Lung (tissue), 12 donors: ENCODE measurements around the gene CBLB. TPM values are rescaled to one million over a fixed set of nuclear protein-coding genes. Genes with fewer than 3 reads are reported as not detected.
A peak's percentile ranks its signal among the peaks of the same experiment; 100 is the strongest.

Source experiments
- ATAC-seq: fragments of 200-7000 bp; cut with Tn5 transposase; one replicate; pipeline ENCODE4 v1.9.1; 2020; ENCODE audit warnings: moderate number of reproducible peaks; ENCODE audit not compliant: insufficient read depth, low FRiP score
- DNase-seq, 3 donors: peaks; one replicate each; pipeline ENCODE4 v3.0.0-alpha.2; 2013 to 2017
- H3K27ac ChIP-seq, 2 donors: one replicate each; pipeline ENCODE4 v1.5.1; 2013; ENCODE audit warnings: mild to moderate bottlenecking in 2 of 2, moderate library complexity in 2 of 2, control low read depth in 1 of 2, inconsistent platforms in 1 of 2, low read depth in 1 of 2, low read length in 1 of 2
- H3K27me3 ChIP-seq, 3 donors: one replicate each; pipeline ENCODE4 v1.5.1; 2013; ENCODE audit warnings: low read length in 2 of 3; ENCODE audit not compliant: control insufficient read depth in 3 of 3, insufficient read depth in 3 of 3
- H3K36me3 ChIP-seq, 4 donors: one replicate each; pipeline ENCODE4 v1.5.1; 2013; ENCODE audit warnings: low read length in 4 of 4, mild to moderate bottlenecking in 1 of 4, moderate library complexity in 1 of 4; ENCODE audit not compliant: control insufficient read depth in 4 of 4, insufficient read depth in 4 of 4
- H3K4me1 ChIP-seq, 5 donors: one replicate each; pipeline ENCODE4 v1.5.1; 2013; ENCODE audit warnings: low read length in 5 of 5, mild to moderate bottlenecking in 2 of 5, moderate library complexity in 1 of 5; ENCODE audit not compliant: control insufficient read depth in 5 of 5, insufficient read depth in 5 of 5
- H3K4me3 ChIP-seq: one replicate; pipeline ENCODE4 v1.5.1; 2013; ENCODE audit warnings: mild to moderate bottlenecking, control low read depth, moderate library complexity
- H3K9ac ChIP-seq, 2 donors: one replicate each; pipeline ENCODE4 v1.5.1; 2013; ENCODE audit warnings: low read length in 2 of 2, control low read depth in 1 of 2; ENCODE audit not compliant: insufficient read depth in 1 of 2
- H3K9me3 ChIP-seq, 4 donors: one replicate each; pipeline ENCODE4 v1.5.1; 2013; ENCODE audit warnings: low read length in 3 of 4, mild to moderate bottlenecking in 1 of 4, moderate library complexity in 1 of 4; ENCODE audit not compliant: control insufficient read depth in 4 of 4, insufficient read depth in 3 of 4
- CTCF ChIP-seq: IDR thresholded peaks from 2 replicates; pipeline ENCODE4 v1.5.1; 2012; ENCODE audit warnings: mild to moderate bottlenecking; ENCODE audit errors: control extremely low read depth, extremely low read depth
- WGBS, 2 donors: extraction: QIAGEN DNeasy Blood & Tissue Kit; methylation state at CpG; one replicate each; pipeline ENCODE4 v1.1.7; 2013; 5-methylcytosine and 5-hydroxymethylcytosine counted together
- polyA plus RNA-seq, 2 donors: library from polyadenylated mRNA; stranded (reverse); fragments of 200-250 nt; gene quantifications; one replicate each; pipeline ENCODE4 v1.2.1, GENCODE V29; 2013
- total RNA-seq, 2 donors: library from RNA; depleted of rRNA in 1 of 2; stranded (reverse); fragments of >200 nt in 1 of 2; gene quantifications; one replicate each; pipeline ENCODE4 v1.2.1, GENCODE V29; 2014 to 2021
- donor health status: control.
- donor health status: control.
- donor health status: Bipolar disorder and iron deficiency.
- donor health status: healthy.
- donor health status: DM: yes; HTN: yes; CAD: no.

Gene CBLB
- total and polyA plus RNA-seq, 4 donors: 7.2 to 124 (median 24.6) TPM

DNA sequence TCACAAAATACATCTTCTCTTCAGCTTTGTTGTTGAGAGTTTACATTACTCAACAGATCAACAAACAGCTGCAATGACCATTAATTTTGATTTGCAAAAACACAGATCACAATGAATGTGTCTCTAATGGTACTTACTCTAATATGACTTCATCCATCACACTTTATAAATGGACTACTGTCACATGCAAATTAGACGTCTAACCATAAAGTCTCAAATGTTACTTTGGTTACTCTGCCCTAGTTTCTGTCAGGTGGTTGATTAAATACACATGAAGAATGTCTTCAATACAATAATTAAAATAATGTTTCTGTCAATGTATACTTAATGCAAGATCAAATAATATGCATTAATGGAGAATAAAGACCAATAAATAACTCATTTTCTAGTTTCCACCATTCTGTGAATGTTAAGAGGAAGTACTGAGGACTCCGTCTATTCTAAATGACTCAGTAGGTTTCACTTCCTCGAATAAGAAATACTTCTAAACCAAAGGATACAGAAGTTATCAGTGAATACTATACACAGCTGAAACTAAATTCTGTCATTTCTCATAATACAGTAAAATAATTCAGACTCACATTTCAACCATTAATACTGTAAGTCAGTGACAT is 145.8 kb downstream of the CBLB start:
- H3K36me3 ChIP-seq: peaks cover 4 to 27% (median 22%) of the 10 kb centered on the region in 4 donors
- no peak for DNase-seq
- no peak for ATAC-seq
- H3K9ac ChIP-seq: no peak overlapping the region
- no peaks in the 10 kb centered on the region for H3K9me3 ChIP-seq
- H3K27me3 ChIP-seq: no peaks in the 10 kb centered on the region
- no peak for TF ChIP-seq CTCF
- peaks cover 0 to 3% (median 0%) of the 10 kb centered on the region in 5 donors for H3K4me1 ChIP-seq
- no peak overlapping the region for H3K27ac ChIP-seq
- no peak overlapping the region for H3K4me3 ChIP-seq
- 43 to 57% methylated on average over 3 of the region's 3 CpGs for WGBS, 2 donors

DNA sequence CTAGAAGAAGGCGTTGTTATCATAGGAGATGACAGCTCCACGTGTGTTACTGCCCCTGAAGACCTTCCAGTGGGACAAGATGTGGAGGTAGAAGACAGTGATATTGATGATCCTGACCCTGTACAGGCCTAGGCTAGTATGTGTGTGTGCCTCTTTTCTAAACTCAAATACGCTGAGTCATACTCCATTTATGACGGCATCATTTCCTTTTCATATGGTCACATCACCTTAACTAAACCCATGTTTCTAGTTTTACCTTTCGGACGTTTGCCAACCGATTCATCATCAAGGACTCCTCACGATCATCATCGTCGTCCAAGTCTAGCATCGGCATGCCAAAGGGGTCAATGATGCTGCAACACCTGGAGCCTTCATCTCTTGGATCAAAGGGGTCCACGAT is 149.0 kb downstream of the CBLB start:
- no peak for TF ChIP-seq CTCF
- peaks cover 4 to 40% (median 30%) of the 10 kb centered on the region in 4 donors for H3K36me3 ChIP-seq
- ATAC-seq: no peak
- no peaks in the 10 kb centered on the region for H3K9me3 ChIP-seq
- WGBS, 2 donors: 88 to 94% methylated on average over 12 of the region's 12 CpGs
- DNase-seq: no peak
- no peaks in the 10 kb centered on the region for H3K27me3 ChIP-seq
- H3K4me3 ChIP-seq: no peak overlapping the region
- no peak overlapping the region for H3K9ac ChIP-seq
- H3K27ac ChIP-seq: no peak overlapping the region
- peaks cover 0 to 3% (median 0%) of the 10 kb centered on the region in 5 donors for H3K4me1 ChIP-seq

DNA sequence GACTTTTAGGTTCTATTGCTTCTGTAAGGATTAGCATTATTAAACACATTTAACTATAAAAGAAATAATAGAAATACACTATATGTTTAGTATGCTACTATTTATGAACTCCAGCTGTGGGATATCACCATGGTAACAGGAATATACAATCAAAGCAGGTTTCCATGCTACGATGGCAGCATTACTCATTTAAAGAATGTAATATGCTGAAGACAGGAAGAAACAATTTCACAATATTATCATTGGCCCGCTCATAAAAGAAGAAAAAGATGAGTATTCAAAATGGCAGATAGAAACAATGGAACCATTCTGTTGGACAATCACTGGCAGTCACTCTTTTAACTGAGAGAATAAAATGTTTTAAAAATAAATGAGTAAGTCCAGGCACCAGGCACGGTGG is 153.4 kb downstream of the CBLB start:
- no peak overlapping the region for H3K9ac ChIP-seq
- peak in 2 of 3 donors; percentile 39 to 49 for DNase-seq
- WGBS, 2 donors: 70 to 71% methylated on average over 3 of the region's 3 CpGs
- H3K4me3 ChIP-seq: no peak overlapping the region
- H3K27me3 ChIP-seq: no peaks in the 10 kb centered on the region
- no peak for TF ChIP-seq CTCF
- no peak overlapping the region for H3K27ac ChIP-seq
- peaks cover 10 to 51% (median 33%) of the 10 kb centered on the region in 4 donors for H3K36me3 ChIP-seq
- H3K9me3 ChIP-seq: no peaks in the 10 kb centered on the region
- H3K4me1 ChIP-seq: no peaks in the 10 kb centered on the region
- no peak for ATAC-seq

DNA sequence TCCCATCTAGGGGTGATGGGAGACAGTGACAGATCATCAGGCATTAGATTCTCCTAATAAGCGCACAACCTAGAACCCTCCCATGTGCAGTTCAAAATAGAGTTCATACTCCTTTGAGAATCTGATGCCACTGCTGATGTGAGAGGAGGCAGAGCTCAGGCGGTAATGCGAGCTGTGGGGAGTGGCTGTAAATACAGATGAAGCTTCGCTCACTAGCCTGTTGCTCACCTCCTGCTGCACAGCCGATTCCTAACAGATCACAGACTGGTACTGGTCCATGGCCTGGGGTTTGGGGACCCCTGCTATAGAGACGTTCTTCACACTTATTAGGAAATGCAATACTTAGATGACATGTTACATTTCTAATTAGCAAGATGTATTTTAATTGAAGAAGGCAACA is 154.4 kb downstream of the CBLB start:
- no peak overlapping the region for H3K27ac ChIP-seq
- no peaks in the 10 kb centered on the region for H3K4me1 ChIP-seq
- ATAC-seq (no peak), DNase-seq (no peak)
- no peaks in the 10 kb centered on the region for H3K27me3 ChIP-seq
- H3K36me3 ChIP-seq: peaks cover 8 to 49% (median 29%) of the 10 kb centered on the region in 4 donors
- no peak overlapping the region for H3K9ac ChIP-seq
- H3K9me3 ChIP-seq: no peaks in the 10 kb centered on the region
- 97 to 99% methylated on average over 6 of the region's 6 CpGs for WGBS, 2 donors
- no peak overlapping the region for H3K4me3 ChIP-seq
- no peak for TF ChIP-seq CTCF
